A673 (cell line): ENCODE data around the gene ARHGAP6. TPM values are rescaled to one million over a fixed set of nuclear protein-coding genes. Genes with fewer than 3 reads are reported as not detected.
A peak's percentile ranks its signal among the peaks of the same experiment; 100 is the strongest.

Source experiments
- BruUV-seq: library from RNA; stranded (reverse); fragments of 400-500 nt; replicated peaks from 2 replicates; lab custom pipeline; 2021; lab: Mats Ljungman, UMichigan
- CTCF ChIA-PET: fragments of 300-600 bp; sonication (Branson Sonifier 250); formaldehyde crosslinking; loops from one replicate; lab custom pipeline; 2022; ENCODE audit warnings: antibody characterized with exemption; lab: Charles Lee
- POLR2A ChIA-PET: fragments of 300-600 bp; sonication (Branson Sonifier 250); formaldehyde crosslinking; loops from one replicate; lab custom pipeline; 2022; ENCODE audit warnings: antibody characterized with exemption; ENCODE audit not compliant: low non-redundant PET; lab: Charles Lee
- DNase-seq: peaks from one replicate; pipeline ENCODE4 v3.0.0-alpha.2; 2015; ENCODE audit warnings: low spot score
- H3K27ac ChIP-seq: fragments of 200-600 bp; sonication (generic); 2 replicates; pipeline ENCODE4 v1.5.1; 2016; ENCODE audit warnings: mixed run types, low read depth, mild to moderate bottlenecking, mixed read lengths, antibody characterized with exemption, low read length; ENCODE audit not compliant: poor library complexity, severe bottlenecking
- H3K27me3 ChIP-seq: fragments of 200-600 bp; sonication (generic); replicated peaks from 2 replicates; pipeline ENCODE4 v1.6.1; 2017; ENCODE audit warnings: mixed run types, low read depth, mild to moderate bottlenecking, mixed read lengths, antibody characterized with exemption, low read length; ENCODE audit not compliant: insufficient read depth, poor library complexity
- H3K36me3 ChIP-seq: fragments of 200-600 bp; sonication (generic); 2 replicates; pipeline ENCODE4 v1.6.1; 2016; ENCODE audit warnings: mixed run types, mild to moderate bottlenecking, mixed read lengths, antibody characterized with exemption, low read length; ENCODE audit not compliant: insufficient read depth, poor library complexity, severe bottlenecking
- H3K4me1 ChIP-seq: fragments of 200-600 bp; sonication (generic); 2 replicates; pipeline ENCODE4 v1.6.1; 2017; ENCODE audit warnings: mixed run types, mild to moderate bottlenecking, mixed read lengths, antibody characterized with exemption, low read length; ENCODE audit not compliant: insufficient read depth, poor library complexity, severe bottlenecking
- H3K4me3 ChIP-seq: fragments of 200-600 bp; sonication (generic); 2 replicates; pipeline ENCODE4 v1.5.1; 2016; ENCODE audit warnings: low read depth, mixed run types, mild to moderate bottlenecking, mixed read lengths, low read length; ENCODE audit not compliant: poor library complexity, severe bottlenecking
- H3K9me3 ChIP-seq: fragments of 200-600 bp; sonication (generic); 2 replicates; pipeline ENCODE4 v1.6.1; 2016; ENCODE audit warnings: mixed run types, low read depth, mild to moderate bottlenecking, mixed read lengths, antibody characterized with exemption, low read length; ENCODE audit not compliant: poor library complexity, severe bottlenecking
- CTCF ChIP-seq: fragments of 300-800, 200-600 bp; sonication (generic); conservative IDR thresholded peaks from 2 replicates; pipeline ENCODE4 v1.5.1; 2017; ENCODE audit warnings: low read depth, mild to moderate bottlenecking, antibody characterized with exemption, low read length, moderate library complexity, mixed read lengths
- EZH2 ChIP-seq: fragments of 200-600 bp; sonication (generic); IDR thresholded peaks from 2 replicates; pipeline ENCODE4 v1.6.1; 2017; ENCODE audit warnings: borderline replicate concordance, low read depth, mild to moderate bottlenecking, mixed read lengths, antibody characterized with exemption, low read length; ENCODE audit not compliant: poor library complexity, severe bottlenecking
- intact Hi-C: fragments of 100-400 bp; cut with micrococcal nuclease; formaldehyde crosslinking; loops from one replicate; pipeline ENCODE4 v1.10.0; 2022; ENCODE audit not compliant: unreplicated experiment
- total RNA-seq: library from RNA; stranded (reverse); gene quantifications from 2 replicates; pipeline ENCODE4 v1.2.3, GENCODE V29; 2021

ARHGAP6 gene
- total RNA-seq, 1 experiment from 2014 or later, result not detected

GRCh38 chrX:11109968-11110367, 555.8 kb downstream of the ARHGAP6 start:
- no TSS peak for BruUV-seq
- ChIA-PET CTCF (no interaction called here), POLR2A (no interaction called here)
- Histone ChIP-seq H3K4me1 (no peaks in the 10 kb centered on the region), H3K4me3 (peak overlapping the region; percentile 66), H3K36me3 (peaks cover 5% of the 10 kb centered on the region), H3K9me3 (no peaks in the 10 kb centered on the region), H3K27ac (no peak overlapping the region), H3K27me3 (no peaks in the 10 kb centered on the region)
- intact Hi-C loops, result loop anchor here (10.0 kb wide), 1 partner anchor 925 kb away; no protein-coding TSS in a partner anchor
- TF ChIP-seq EZH2 (no peak), CTCF (no peak)
- no peak for DNase-seq

GRCh38 chrX:11108253-11108941, 557.3 kb downstream of the ARHGAP6 start:
- no TSS peak for BruUV-seq
- intact Hi-C loops, result loop anchor here (10.0 kb wide), 1 partner anchor 924 kb away; no protein-coding TSS in a partner anchor
- no peak for DNase-seq
- Histone ChIP-seq H3K27me3 (no peaks in the 10 kb centered on the region), H3K4me3 (no peak overlapping the region), H3K27ac (no peak overlapping the region), H3K9me3 (no peaks in the 10 kb centered on the region), H3K4me1 (no peaks in the 10 kb centered on the region), H3K36me3 (no peaks in the 10 kb centered on the region)
- no peak for TF ChIP-seq CTCF
- TF ChIP-seq EZH2, result no peak
- POLR2A ChIA-PET, result no interaction called here
- CTCF ChIA-PET, result no interaction called here

- DNase-seq, result peak; percentile 16
- no peaks in the 10 kb centered on the region for H3K9me3 ChIP-seq
- CTCF ChIA-PET, result no interaction called here
- no peaks in the 10 kb centered on the region for H3K27me3 ChIP-seq
- intact Hi-C loops, result loop anchor here (10.0 kb wide), 1 partner anchor 920 kb away; no protein-coding TSS in a partner anchor
- POLR2A ChIA-PET, result no interaction called here
- H3K4me1 ChIP-seq, result no peaks in the 10 kb centered on the region
- BruUV-seq, result no TSS peak
- no peak overlapping the region for H3K4me3 ChIP-seq
- no peaks in the 10 kb centered on the region for H3K36me3 ChIP-seq
- H3K27ac ChIP-seq, result no peak overlapping the region
- TF ChIP-seq EZH2, result no peak
- TF ChIP-seq CTCF, result no peak
Measured at GRCh38 chrX:11105080-11105479, 560.6 kb downstream of the ARHGAP6 start.
